Endodermal cell (in vitro differentiated cells): ENCODE results near the gene ZCCHC24. TPM values are rescaled to one million over a fixed set of nuclear protein-coding genes. Genes with fewer than 3 reads are reported as not detected.

ENCODE experiments used
- DNase-seq: peaks from one replicate; pipeline ENCODE4 v3.0.0-alpha.2; 2017
- H3K27ac ChIP-seq: 2 replicates; pipeline ENCODE4 v1.5.1; 2013; ENCODE audit warnings: mild to moderate bottlenecking, low read depth, low read length, moderate library complexity
- H3K27me3 ChIP-seq: 2 replicates; pipeline ENCODE4 v1.6.1; 2013; ENCODE audit warnings: mild to moderate bottlenecking, low read length, moderate library complexity; ENCODE audit not compliant: insufficient read depth, control insufficient read depth, poor library complexity, severe bottlenecking
- H3K36me3 ChIP-seq: 2 replicates; pipeline ENCODE4 v1.7.0; 2013; ENCODE audit warnings: mild to moderate bottlenecking, low read length, moderate library complexity; ENCODE audit not compliant: control insufficient read depth, insufficient read depth
- H3K4me1 ChIP-seq: one replicate; pipeline ENCODE4 v1.7.0; 2013; ENCODE audit warnings: low read length; ENCODE audit not compliant: control insufficient read depth, insufficient read depth
- H3K4me3 ChIP-seq: 2 replicates; pipeline ENCODE4 v1.5.1; 2013; ENCODE audit warnings: mild to moderate bottlenecking, low read length, moderate library complexity
- H3K9ac ChIP-seq: 2 replicates; pipeline ENCODE4 v1.6.1; 2013; ENCODE audit warnings: mild to moderate bottlenecking, low read length, moderate library complexity; ENCODE audit not compliant: poor library complexity, severe bottlenecking; ENCODE audit errors: extremely low read depth
- H3K9me3 ChIP-seq: 2 replicates; pipeline ENCODE4 v1.6.1; 2013; ENCODE audit warnings: mild to moderate bottlenecking, low read length, moderate library complexity; ENCODE audit not compliant: control insufficient read depth
- H3K27ac Mint-ChIP-seq: 2 replicates; pipeline ENCODE4 v1.8.0; 2020; ENCODE audit warnings: mixed read lengths
- H3K27me3 Mint-ChIP-seq: 2 replicates; pipeline ENCODE4 v1.8.0; 2021; ENCODE audit warnings: mild to moderate bottlenecking, mixed read lengths; ENCODE audit not compliant: insufficient read depth
- H3K36me3 Mint-ChIP-seq: 2 replicates; pipeline ENCODE4 v1.8.0; 2020; ENCODE audit warnings: low read depth, mixed read lengths
- H3K4me1 Mint-ChIP-seq: 2 replicates; pipeline ENCODE4 v1.8.0; 2020; ENCODE audit warnings: mixed read lengths
- H3K4me3 Mint-ChIP-seq: 2 replicates; pipeline ENCODE4 v1.8.0; 2020; ENCODE audit warnings: mild to moderate bottlenecking, moderate library complexity, mixed read lengths
- H3K9me3 Mint-ChIP-seq: 2 replicates; pipeline ENCODE4 v1.8.0; 2020; ENCODE audit warnings: mild to moderate bottlenecking, mixed read lengths
- CTCF ChIP-seq: fragments of 200-600 bp; sonication (generic); conservative IDR thresholded peaks from 2 replicates; pipeline ENCODE4 v1.5.0; 2021; ENCODE audit warnings: antibody characterized with exemption, mild to moderate bottlenecking
- WGBS, 2 experiments: methylation state at CpG; one replicate each; pipeline versions ENCODE4 v1.1.5 to v1.1.7; 2013; ENCODE audit warnings: missing lambda C conversion rate in 2 of 2, mixed read lengths in 1 of 2; ENCODE audit not compliant: insufficient coverage in 1 of 2, insufficient read length in 1 of 2; 5-methylcytosine and 5-hydroxymethylcytosine counted together
- total RNA-seq, 2 donors: library from RNA; stranded (reverse); fragmentation: NEBNext Ultra II Directional in 1 of 2; extraction: Animal tissue kit (Norgen Biotek cat#: 25700) in 1 of 2; gene quantifications; 2 replicates in 1 of 2; 3 replicates in 1 of 2; pipeline ENCODE4 v1.2.1, GENCODE V29; 2021

ZCCHC24 gene
- total RNA-seq, 2 donors from 2014 or later, result 7.6 to 10.7 TPM

GRCh38 chr10:79427965-79428364, 17.5 kb downstream of the ZCCHC24 start:
- H3K36me3 ChIP-seq, result peaks cover 16% of the 10 kb centered on the region
- no peaks in the 10 kb centered on the region for H3K27me3 ChIP-seq
- H3K27ac ChIP-seq, result no peak overlapping the region
- H3K9ac ChIP-seq, result no peak overlapping the region
- no peak overlapping the region for H3K4me3 Mint-ChIP-seq
- H3K27me3 Mint-ChIP-seq, result no peaks in the 10 kb centered on the region
- TF ChIP-seq CTCF, result no peak
- 98 to 100% methylated on average over 2 to 3 of the region's 3 CpGs for WGBS, 2 experiments
- peaks cover 1% of the 10 kb centered on the region for H3K9me3 Mint-ChIP-seq
- H3K4me1 ChIP-seq, result no peaks in the 10 kb centered on the region
- H3K36me3 Mint-ChIP-seq, result peaks cover 12% of the 10 kb centered on the region
- H3K4me1 Mint-ChIP-seq, result no peaks in the 10 kb centered on the region
- no peaks in the 10 kb centered on the region for H3K9me3 ChIP-seq
- DNase-seq, result no peak
- no peak overlapping the region for H3K27ac Mint-ChIP-seq
- H3K4me3 ChIP-seq, result no peak overlapping the region

- no peaks in the 10 kb centered on the region for H3K27me3 Mint-ChIP-seq
- peaks cover 1% of the 10 kb centered on the region for H3K9me3 Mint-ChIP-seq
- Histone ChIP-seq H3K9ac (no peak overlapping the region), H3K27me3 (no peaks in the 10 kb centered on the region), H3K36me3 (peaks cover 14% of the 10 kb centered on the region), H3K4me1 (no peaks in the 10 kb centered on the region), H3K27ac (no peak overlapping the region), H3K9me3 (no peaks in the 10 kb centered on the region), H3K4me3 (no peak overlapping the region)
- H3K4me1 Mint-ChIP-seq, result no peaks in the 10 kb centered on the region
- no peak for DNase-seq
- H3K4me3 Mint-ChIP-seq, result no peak overlapping the region
- no peak overlapping the region for H3K27ac Mint-ChIP-seq
- 63 to 70% methylated on average over 4 to 5 of the region's 5 CpGs for WGBS, 2 experiments
- no peak for TF ChIP-seq CTCF
- peaks cover 12% of the 10 kb centered on the region for H3K36me3 Mint-ChIP-seq
Observed at GRCh38 chr10:79425074-79425532, 20.3 kb downstream of the ZCCHC24 start.

- Histone ChIP-seq H3K4me1 (no peaks in the 10 kb centered on the region), H3K9ac (no peak overlapping the region), H3K4me3 (no peak overlapping the region), H3K36me3 (peaks cover 8% of the 10 kb centered on the region), H3K27me3 (no peaks in the 10 kb centered on the region), H3K9me3 (no peaks in the 10 kb centered on the region), H3K27ac (no peak overlapping the region)
- TF ChIP-seq CTCF, result no peak
- Mint-ChIP-seq H3K4me1 (peaks cover 2% of the 10 kb centered on the region), H3K36me3 (peaks cover 12% of the 10 kb centered on the region), H3K9me3 (peaks cover 1% of the 10 kb centered on the region), H3K27ac (no peak overlapping the region), H3K4me3 (no peak overlapping the region), H3K27me3 (no peaks in the 10 kb centered on the region)
- DNase-seq, result no peak
- WGBS, 2 experiments, result 91 to 97% methylated on average over 7 to 11 of the region's 11 CpGs
Observed at GRCh38 chr10:79424221-79425073, 21.0 kb downstream of the ZCCHC24 start.
